NCI-H128 (cell line): ENCODE data around the gene SERPINB7.
"Not testable (repeated sequence)": the region's sequence is repeated elsewhere in the genome, so short reads cannot be mapped to it uniquely, and the experiment has no call there.

ENCODE experiments used
- DNase-seq: peaks from one replicate; lab custom pipeline; 2025; ENCODE audit not compliant: unreplicated experiment; lab: John Stamatoyannopoulos, UW

Gene SERPINB7, protein sequence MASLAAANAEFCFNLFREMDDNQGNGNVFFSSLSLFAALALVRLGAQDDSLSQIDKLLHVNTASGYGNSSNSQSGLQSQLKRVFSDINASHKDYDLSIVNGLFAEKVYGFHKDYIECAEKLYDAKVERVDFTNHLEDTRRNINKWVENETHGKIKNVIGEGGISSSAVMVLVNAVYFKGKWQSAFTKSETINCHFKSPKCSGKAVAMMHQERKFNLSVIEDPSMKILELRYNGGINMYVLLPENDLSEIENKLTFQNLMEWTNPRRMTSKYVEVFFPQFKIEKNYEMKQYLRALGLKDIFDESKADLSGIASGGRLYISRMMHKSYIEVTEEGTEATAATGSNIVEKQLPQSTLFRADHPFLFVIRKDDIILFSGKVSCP

DNA sequence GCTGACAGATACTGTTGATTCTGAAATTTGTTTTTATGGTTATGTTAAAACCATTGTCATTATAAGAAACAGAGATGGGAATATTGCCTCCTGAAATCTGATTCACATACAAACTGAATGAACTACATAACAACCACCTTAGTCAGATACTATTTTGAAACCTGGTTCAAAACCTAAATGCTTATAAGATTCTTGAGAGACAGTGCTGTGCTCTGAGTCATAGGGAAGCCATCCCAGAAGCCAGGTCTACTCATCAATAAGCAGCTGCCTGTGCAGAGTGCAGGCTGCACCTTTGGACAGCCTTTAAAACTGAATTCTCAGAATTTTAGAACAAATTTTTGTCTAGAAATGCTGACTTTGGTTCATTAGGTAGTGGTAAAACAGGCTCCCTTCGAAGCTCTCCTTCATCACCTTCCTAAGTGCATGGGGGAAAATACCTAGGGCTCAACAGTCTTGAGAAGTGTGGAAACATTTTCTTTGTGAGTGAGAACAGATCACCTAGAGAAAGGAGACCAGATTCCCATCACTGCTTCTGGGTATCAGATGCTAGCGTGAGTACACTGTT, at the start of gene SERPINB7:
Gene SERPINB7, plus strand, starts transcription at position 253 of the 565 bp plus-strand sequence. CDS start 6,955 bp downstream, outside the sequence.
- no peak for DNase-seq

DNA sequence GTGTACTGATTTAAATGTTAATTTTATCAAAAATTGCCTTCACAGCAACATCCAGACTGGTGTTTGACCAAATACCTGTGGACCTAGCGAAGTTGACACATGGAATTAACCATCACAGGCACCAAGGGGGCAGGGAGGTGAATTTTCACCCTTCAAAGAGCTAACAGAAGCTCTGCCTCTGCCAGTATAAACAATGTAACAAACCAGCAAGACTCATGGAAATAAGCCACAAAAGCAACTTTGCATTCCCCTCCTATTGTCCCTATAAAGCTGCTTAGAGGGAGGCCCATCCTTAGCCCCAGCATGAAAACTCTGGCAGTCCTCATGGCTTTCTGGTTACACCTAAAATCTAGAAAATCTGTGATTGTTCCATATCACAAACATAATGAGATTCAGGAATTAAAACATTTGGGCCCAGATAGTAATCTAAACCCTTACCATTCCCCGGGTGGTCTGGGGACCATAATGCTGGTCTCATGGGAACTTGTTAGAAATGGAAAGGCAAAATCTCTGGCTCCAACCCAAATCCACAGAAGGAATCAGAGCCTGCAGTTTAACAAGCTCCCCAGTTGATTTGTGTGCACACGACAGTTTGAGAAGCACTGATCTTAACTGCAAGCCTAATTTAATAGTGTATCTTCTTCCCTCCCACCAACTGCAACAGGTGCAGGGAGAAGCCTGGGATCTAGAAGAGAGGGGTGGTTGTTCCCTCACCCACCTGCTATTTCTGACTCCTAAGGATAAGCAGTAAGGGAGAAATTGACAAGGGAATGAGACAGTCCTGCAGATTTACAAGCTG, 49.3 kb upstream of the SERPINB7 start:
- peak; percentile 58 for DNase-seq

DNA sequence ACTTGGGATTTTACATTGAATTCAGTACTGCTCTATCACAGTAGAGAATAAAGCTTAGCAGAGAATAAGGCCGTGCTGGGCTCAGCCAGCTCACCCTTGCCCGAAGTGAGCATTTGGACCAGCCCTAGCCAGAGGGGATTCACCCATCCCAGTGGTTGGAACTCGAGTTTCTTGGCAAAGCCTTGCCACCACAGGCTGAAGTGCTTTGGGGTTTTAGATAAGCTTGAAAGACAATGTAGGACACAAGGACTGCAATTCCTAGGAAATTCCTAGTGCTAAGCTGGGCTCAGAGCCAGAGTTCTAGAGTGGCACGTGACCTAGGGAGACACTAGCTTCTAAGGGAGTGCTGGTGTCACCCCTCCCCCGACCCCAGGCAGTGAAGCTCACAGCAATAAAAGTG, 44.4 kb upstream of the SERPINB7 start:
- no peak for DNase-seq

DNA sequence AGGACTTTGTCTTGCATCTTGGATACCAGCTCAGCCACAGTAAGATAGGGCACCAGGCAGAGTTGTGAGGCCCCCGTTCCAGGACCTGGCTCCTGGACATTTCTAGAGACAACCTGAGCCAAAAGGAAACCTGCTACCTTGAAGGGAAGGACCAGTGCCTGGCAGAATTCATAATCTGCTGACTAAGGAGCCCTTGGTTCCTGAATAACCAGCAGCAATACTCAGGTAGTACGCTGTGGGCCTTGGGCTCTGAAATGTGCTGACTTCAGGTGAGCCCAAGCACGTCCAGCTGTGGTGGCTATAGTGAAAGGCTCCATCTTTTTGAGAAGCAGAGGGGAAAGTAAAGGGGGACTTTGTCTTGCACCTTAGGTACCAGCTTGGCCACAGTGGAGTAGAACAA, 44.0 kb upstream of the SERPINB7 start:
- DNase-seq: no peak

DNA sequence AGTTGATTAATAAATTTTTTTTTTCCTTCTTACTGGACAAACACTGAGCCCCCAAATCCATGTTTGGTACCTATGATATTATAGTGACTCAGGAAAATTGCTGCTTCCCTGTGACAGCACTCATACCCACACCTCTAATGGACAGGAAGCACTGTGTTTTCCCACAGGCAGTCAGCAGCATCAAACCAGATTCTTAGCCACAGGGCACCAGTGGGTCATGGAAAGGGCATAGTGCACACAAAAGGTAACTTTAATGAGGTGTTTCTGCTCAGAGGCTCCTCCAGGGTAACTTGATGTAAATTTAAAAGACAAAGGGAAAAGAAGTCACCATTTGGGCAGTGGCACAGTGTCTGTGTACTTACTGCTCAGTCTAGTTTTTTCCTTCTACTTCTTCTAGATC, 38.3 kb upstream of the SERPINB7 start:
- DNase-seq: no peak

DNA sequence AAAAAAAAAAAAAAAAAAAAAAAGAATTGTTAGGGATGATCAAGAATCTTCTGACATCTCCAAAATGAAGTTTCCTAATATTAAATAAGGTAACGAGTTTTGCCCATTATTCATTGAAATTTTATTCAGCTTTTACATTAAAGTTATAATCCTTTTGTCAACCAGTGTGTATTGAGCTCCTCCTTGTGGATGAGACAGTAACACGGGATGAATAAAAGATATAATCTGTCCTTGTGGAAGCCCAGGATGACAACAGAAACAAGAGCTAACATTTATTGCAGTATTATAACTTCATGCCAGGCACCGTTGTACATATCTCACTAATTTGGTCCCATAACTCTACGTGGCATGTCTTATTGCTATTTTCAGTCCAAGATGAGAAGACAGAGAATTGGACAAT, 33.4 kb upstream of the SERPINB7 start:
- no peak for DNase-seq

DNA sequence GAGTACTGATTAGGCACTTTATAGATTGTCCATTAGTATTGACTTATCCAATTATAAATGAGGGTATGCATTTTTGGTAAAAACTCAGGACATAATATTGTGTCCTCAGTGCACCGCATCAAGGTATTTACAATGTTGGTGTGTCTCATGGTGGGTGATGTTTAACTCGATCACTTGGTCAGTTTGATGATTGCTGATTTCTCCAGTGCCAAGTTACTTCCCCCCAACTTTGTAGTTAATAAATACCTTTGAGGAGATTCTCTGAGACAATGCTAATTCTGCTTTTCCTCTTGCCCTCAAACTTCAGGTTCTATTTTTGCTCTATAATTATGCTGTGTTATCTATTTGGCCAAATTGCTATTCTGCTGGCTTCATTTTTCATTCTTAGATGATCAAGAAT, 28.2 kb upstream of the SERPINB7 start:
- no peak for DNase-seq

DNA sequence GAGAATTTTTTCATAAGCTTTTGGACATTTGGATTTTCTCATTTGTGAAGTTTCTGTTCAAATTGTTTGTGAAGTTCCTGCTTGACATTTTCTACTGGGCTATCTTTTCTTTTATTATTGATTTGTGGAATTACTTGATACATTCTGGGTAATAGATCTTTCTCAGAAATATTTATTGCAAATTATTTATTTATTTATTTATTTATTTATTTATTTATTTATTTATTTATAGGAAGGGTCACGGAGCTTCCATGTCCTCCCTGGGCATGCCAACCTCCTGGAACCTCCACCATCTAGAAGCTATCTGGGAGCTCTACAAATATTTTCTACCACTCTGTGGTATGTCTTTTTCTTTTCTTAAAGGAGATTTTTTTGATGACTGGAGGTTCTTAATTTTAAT, 25.7 kb upstream of the SERPINB7 start:
- DNase-seq: no peak

DNA sequence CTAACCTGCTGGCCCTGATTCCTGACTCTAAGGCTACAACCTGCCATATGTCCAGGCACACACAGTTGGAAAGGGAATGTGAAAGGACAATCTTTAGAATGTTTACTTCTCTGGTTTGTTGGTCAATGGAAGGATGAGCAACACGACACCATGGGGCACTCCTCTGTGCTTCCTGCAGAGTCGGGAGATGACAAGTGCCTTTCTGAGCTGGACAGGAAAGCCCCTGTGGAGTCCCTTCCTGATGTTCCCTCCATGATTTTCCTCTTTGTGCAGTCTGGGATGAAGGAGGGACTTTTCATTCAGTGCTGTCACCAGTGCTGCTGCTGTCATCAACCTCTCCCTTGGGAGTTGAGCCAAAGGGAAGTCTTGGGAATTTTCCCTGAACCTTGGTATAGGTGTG, 22.6 kb upstream of the SERPINB7 start:
- DNase-seq: no peak

DNA sequence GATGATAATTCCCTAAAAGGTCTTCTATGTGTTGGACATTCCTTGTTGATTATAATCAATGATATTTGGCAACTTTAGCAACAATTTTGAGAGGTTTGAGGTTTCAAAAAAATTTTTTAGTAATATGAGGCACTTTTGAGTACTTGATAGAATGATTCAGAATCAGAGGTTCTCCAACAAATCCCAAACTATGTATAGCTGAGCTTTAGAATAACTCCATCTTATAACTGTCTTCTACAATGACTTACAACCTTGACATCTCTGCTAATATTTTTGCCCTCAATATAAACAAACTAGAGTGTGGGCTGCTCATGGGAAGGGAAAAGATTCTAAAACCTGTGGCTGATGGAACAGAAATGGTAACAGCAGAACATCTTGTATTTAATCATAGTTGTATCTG, 21.5 kb upstream of the SERPINB7 start:
- no peak for DNase-seq

DNA sequence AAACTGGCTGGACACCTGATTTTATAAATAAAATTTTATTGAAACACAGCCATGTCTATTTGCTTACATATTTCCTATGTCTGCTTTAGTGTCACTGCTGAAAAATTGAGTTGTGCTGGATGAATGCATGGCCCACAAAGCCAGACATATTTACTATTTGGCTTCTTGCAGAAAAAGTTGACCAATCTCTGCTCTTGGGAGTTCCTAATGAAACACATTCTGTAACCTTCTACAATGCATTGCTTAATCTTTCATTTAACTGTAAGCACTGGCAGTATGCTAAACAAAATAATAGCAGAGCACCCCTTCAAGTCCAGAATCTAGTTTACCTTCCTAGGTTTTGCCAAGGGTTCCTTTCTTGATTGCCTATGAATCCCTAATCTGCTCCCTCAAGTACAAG, 17.7 kb upstream of the SERPINB7 start:
- DNase-seq: no peak

DNA sequence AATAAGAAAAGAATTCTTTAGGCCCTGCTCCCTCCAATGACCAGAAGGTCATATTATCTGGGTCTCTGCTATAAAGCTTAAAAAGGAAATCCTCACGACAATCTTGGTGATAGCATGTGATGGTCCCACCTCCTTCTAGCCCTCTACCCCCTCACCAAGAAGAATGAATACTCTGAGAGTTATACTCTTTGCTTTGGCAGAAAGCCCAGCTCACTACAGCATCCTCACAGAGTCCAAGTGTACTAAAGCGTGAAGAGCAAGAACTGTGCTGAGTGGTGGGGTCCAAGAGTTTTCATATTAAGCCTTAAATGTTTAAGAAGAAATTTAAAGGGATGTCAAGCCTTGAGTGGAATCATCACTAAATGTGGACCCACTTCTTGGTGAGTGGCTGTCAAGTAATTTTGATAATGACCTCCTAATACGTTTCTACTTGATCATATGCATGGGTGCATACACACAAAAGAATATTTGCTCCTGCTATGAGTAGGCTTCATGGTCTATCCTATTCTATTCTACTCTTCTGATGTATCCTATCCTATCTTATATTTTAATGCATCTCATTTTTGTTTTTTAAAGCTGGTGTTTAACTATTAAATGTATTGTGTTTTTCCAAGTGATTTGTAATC, 16.5 kb upstream of the SERPINB7 start:
- no peak for DNase-seq

DNA sequence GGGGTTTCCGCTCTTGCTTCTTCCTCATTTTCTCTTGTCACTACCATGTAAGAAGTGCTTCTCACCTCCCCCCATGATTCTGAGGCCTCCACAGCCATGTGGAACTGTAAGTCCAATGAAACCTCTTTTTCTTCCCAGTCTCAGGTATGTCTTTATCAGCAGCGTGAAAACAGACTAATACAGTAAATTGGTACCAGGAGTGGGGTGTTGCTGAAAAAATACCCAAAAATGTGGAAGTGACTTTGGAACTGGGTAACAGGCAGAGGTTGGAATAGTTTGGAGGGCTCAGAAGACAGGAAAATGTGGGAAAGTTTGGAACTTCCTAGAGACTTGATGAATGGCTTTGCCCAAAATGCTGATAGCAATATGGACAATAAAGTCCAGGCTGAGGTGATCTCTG, 15.4 kb upstream of the SERPINB7 start:
- DNase-seq: not testable (repeated sequence)

DNA sequence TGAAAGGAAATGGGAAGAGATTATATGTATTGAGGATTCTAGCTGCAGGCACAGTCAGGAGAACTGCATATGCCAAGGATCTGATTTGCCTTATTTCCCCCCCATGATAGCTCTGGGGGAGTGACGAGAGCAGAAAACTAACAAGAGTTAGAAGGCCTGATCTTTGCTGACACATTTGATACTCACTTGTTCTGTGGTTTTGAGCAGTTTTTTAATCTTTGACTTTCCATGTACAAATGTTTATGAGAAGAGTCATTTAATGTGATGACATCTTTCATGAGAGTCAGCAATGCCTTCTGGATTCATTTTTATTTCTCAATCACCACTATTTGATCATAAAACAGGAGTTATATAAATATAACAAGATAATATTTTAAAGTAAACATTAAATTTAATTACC, 12.7 kb upstream of the SERPINB7 start:
- no peak for DNase-seq

DNA sequence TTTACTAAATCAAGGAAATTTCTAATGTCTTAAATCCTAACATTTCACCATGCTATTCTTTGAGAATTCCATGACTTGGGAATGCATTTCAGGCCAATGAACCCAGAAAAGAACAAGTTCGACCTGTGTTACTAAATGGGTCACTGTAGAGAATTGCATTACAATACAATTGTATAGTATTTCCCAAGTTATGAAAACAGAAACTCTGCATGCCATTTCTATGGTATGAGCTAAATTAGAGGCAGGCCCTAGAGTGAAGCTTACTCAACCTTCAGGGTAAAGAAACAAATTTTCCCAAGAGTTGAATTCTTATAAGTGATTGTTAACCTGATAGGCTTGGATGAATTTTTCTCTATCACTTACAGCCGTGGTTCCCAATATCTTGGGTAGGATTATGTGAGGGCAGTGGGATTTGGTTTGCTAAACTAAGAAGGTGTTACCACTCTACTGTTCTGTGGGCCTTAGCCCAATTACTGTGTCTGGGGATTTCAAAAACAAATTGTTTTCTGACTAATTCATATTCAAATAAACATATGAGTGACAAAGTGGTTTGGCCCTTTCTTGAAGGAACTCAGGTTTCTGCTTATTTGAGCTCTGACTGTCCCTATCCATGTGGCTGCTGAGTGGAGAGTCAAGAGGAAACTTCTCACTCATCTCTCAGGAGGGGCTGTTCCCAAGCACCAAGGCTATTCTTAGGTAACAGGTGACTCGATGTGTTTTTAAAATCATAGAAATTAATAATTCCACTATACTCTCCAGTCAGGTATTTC, 11.2 kb upstream of the SERPINB7 start:
- no peak for DNase-seq

DNA sequence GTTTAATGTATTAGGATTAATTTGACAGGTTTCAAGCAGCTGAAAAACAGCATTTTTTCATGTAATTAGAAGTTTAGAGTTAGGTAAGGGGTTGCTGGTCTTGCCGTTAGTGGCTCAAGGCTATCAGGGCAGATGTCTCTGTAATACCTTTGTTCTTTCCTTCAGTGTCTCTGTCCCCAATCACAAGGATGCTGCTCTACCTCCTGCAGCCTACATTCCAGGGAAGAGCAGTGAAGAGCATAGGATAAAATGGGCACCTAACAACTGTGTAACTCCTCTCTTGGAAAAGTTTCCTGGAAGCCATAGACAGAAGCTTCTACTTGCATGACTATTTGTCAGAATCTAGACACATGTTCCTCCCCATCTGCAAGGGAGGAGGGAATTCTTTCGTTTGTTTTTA, 9.4 kb upstream of the SERPINB7 start:
- no peak for DNase-seq

DNA sequence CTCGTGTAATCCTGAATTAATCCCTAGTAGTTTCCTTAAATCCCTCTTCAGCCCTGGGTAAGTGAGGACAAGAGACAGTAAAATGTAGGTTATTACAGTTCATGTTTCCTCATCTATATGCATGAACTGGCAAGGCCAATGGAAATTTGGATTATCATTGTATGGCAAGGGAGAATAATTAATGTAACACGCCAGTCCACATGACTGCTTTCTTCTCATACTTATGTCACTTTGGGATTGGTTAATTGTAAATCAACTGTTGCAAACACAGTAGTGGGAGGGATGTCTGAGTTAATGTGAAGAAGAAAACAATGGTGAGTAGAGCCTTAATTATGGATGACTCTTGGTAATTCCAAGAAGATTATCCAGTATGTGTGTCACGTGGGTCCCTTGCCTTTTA, 1.7 kb upstream of the SERPINB7 start:
- DNase-seq: no peak

DNA sequence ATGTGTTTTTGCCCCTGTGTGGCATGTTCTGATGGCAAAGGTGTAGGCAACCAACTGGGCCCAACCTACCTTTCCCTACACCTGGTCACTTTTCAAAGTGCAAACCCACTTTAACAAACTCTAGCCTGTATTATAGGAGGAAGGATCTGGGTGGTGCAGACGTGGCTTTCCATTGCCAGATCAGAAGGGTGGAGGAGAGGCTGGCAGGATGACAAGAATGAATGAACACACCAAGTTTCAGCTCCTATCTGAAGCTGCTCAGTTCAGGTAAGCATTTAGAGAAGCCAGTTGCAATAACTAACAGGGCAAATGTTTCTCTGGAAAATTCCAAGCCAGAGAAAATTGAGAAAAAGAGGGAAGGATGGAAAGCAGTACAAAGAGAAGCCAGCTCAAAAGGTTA, 707 bp upstream of the SERPINB7 start:
- DNase-seq: no peak

DNA sequence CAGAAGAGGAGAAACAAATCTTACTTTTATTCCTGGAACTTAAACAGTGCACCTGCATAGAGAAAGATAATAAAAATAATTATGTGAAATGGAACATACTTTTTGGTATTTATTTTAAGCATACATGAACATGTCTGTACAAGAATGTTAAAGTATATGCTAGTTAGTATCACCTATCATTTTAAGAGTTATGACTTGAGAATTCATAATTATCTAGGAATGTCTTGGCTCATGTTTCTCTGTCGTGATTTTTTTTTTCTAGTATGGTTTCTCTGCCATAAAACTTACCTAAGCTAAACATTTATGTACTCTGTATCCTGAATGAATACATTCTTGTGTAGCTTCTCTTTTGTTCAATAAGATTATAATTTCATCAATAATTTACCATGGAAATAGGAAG, 4.2 kb downstream of the SERPINB7 start:
- DNase-seq: no peak

DNA sequence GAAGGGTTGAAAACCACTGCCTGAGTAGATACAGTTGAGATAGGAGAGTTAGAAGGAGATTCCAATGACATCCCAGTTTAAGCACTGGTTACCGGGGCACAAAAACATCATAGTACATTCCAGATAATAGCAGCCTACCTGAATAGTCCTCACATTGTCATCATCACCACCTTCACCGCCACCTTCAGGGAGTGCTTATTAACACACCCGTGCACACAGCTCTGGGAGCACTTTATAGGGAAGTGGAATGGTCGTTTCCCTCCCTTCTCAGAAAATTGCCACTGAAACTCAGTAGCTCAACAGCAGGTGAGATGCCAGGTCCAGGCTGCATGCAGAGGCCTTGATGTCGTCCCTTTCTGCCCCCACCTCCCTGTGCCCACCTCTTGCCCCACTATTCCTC, 8.2 kb downstream of the SERPINB7 start:
- DNase-seq: no peak
